ENCODE measurements around the gene GREB1.

GRCh38 chr2:11525762-11526161 is 8.1 kb upstream of the GREB1 start:
- TF ChIP-seq CTCF (IDR thresholded peaks at IDR 0.05), result no peak
- TF ChIP-seq POLR2A (IDR thresholded peaks at IDR 0.05), result no peak

Data from tibial nerve (tissue), 3 donors.